NCI-H1048 (cell line): ENCODE measurements around the gene TTLL11.
"Not testable (repeated sequence)": the region's sequence is repeated elsewhere in the genome, so short reads cannot be mapped to it uniquely, and the experiment has no call there.

Experiments
- DNase-seq: peaks from one replicate; lab custom pipeline; 2025; lab: John Stamatoyannopoulos, UW

TTLL11 gene

GRCh38 chr9:121814594-121814993 lies 278.5 kb downstream of the TTLL11 start:
- no peak for DNase-seq

GRCh38 chr9:121813519-121814210 lies 279.4 kb downstream of the TTLL11 start:
- no peak for DNase-seq

DNA sequence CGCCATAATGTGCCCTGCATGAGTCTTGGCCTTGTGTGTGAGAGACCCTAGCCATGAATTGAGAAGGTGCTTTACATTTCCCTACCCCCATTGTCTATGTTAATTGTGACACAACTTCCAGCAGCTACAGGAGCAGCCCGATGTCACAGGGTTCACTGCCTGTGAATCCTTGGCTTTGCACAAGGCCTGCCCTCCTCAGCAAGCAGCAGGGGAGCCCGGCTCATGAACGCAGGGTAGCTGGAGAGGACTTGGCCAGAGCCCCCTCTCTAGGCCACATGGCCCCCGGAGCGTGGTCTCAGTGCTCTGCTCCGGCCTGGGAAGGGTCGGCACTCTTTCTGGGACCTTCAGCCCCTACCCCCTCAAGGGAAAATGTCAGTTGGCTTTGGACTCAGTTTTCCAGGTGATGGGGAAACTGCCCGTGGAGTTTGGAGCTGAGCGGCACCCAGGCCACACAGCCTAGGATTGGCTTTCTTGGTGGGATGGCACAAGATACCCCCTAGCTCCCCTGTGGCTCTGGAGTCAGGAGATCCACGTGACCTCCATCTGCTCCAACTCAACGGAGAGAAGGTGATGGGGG lies 280.9 kb downstream of the TTLL11 start:
- DNase-seq, result no peak

GRCh38 chr9:121811751-121812150 lies 281.4 kb downstream of the TTLL11 start:
- DNase-seq, result no peak

GRCh38 chr9:121811140-121811539 lies 282.0 kb downstream of the TTLL11 start:
- DNase-seq, result no peak

DNA sequence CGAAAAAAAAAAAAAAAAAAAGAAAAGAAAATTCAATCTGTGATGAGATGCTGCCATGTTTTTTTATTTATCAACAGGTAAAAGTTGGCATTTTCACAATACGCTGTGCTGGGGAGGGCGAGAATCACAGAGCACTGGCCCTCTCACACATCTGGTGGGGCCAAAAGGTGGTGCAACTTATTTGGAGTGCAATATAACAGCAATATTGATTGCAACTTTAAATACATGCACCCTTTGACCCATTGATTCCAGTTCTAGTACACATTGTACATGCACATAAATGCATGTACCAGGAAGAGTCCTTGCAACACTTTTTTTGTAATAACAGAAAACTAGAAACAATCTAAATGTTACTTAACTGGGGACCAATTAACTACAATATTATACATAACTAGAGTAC lies 282.6 kb downstream of the TTLL11 start:
- no peak for DNase-seq

DNA sequence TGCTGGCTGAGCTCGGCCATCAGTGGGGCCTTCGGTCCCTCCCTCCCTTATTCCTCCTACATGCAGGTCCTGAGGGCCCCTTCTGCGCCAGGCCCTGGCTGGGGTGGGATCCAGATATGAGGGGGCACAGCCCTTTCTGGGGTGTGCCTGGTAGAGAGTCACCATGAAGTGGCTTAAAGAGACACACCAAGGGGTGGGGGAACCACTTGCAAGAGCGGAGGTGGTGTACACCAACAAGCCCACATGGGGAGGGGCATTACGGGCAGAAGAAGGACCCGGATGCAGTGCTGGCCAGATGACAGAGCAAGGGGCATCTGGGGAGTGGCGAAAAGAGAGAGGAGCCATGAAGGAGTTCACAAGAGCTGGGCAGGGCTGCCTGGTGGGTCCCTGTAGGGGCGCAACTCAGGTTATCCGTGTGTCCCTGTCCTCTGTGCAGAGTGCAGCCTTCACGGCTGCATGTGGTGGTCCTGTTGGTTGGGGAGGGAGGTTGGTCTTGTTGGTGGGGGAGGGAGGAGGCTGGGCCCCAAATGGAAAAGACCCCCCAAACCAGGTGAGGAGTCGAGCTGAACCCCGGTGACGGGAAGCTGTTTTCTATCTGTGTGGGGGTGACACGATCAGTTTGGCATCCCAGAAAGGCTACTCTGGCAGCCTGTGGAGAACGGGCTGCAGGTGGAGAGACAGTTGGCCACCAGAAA lies 283.6 kb downstream of the TTLL11 start:
- no peak for DNase-seq

DNA sequence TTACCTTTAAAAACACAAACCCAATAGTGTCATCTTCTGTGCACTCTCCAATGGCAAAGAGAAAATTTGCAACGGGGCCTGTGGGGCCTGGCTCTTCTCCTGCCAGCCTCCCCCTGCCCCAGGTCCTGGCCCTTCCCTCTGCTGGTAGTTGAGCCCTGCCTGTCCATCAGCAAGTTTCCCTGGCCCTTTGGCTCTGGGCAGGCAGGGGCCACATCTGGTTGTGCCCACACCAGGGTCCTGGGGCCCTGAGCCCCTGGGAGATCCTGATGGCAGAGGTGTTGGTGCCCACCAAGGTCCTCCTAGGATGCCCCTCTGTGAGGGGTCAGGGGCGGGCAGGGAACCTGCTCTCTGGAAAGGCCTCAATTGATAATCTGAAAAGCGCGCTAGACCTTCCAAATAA lies 284.3 kb downstream of the TTLL11 start:
- no peak for DNase-seq

DNA sequence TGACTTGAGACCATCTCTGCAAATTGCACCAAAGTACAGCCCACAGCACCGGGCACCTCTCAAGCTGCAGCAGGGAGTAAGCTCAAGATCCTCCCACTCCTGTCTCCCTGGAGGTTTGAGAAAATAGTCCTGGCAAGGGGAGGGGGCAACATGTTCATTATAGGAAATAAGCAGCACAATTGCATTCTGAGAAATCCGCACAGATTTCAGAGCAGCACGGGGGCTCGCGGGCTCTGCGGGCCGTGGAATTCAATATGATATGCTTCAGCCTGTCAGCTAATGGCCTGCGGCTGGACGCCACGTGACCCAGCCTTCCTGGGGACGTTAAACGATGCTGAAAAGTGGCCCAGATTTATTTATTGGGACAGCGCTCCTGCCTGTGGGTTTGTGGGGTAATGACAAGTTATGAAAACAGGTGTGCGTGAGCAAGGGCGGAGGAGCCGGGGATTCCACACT lies 285.3 kb downstream of the TTLL11 start:
- DNase-seq, result no peak

DNA sequence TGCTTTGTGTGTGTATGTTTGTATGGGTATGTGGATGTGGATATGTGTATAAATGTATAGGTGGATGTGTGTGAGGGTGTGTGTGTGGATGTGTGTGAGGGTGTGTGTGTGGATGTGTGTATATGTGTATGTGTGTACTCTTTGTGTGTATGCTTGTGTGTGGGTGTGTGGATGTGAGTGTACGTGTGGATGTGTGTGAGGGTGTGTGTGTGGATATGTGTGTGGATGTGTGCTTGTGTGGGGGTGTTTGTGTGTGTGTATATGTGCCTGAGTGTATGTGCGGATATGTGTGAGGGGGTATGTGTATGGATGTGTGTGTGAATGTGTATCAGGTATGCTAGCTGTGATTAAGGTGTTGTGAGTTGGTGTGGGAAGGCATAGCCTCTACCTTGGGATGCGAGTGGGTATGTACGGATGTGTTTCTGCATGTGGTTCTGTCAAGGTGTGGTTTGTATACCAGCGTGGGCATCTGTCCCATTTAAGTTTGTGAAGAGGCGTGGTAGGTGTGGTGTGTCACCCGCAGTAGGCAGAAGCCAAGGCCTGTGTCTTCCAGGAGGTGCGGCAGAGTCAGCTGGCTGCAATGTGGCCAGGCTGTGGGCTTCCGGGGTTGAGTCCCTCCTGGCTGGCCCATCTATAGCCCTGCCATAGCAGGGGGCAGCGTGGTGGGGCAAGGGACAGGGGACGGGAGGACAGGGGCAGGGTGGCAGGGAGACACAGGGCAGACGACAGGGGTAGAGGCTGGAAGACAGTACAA lies 285.9 kb downstream of the TTLL11 start:
- DNase-seq, result no peak

GRCh38 chr9:121802753-121803152 lies 290.4 kb downstream of the TTLL11 start:
- no peak for DNase-seq

GRCh38 chr9:121801579-121801978 lies 291.5 kb downstream of the TTLL11 start:
- DNase-seq, result no peak

DNA sequence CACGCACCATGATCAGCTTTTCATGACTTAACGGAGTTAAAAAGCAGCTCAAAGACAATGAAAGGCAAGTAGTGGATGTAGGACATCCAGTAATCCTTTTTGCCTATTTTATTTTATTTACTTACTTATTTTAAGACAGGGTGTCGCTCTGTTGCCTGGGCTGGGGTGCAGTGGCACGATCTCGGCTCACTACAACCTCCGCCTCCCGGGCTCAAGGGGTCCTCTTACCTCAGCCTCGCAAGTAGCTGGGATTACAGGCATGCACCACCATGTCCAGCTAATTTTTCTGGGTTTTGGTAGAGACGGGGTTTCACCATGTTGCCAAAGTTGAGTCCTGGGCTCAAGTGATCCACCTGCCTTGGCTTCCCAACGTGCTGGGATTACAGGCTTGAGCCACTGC lies 292.7 kb downstream of the TTLL11 start:
- DNase-seq, result no peak

GRCh38 chr9:121798941-121799340 lies 294.2 kb downstream of the TTLL11 start:
- no peak for DNase-seq

DNA sequence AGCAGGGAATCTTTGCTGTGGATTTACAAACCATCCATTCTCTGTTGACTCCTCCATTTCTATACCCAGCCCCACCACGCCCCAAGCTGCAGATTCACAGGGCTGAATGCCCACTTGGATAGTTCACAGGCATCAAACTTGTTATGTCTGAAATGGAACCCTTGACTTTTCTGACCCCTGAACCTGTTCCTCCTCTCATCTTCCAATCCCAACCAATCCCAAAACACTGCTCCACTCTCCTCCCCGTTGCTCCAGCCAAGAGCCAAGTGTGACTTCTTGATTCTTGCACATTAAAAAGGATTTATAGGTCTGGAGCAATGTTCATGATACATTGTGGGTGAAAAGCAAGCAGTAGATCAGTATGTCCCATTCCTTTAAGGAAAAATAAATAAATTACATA lies 296.0 kb downstream of the TTLL11 start:
- DNase-seq, result no peak

GRCh38 chr9:121794334-121794733 lies 298.8 kb downstream of the TTLL11 start:
- not testable (repeated sequence) for DNase-seq

DNA sequence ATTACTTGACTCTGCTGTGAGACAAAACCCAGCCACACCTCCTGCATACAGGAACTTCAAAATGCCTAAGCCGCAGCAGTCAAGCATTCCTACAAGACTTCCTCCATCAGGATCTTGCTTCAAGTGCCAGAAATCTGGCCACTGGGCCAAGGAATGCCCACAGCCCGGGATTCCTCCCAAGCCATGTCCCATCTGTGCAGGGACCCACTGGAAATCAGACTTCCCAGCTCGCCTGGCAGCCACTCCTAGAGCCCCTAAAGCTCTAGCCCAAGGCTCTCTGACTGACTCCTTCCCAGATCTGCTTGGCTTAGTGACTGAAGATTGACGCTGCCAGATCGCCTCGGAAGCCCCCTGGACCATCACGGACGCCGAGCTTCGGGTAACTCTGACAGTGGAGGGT lies 300.6 kb downstream of the TTLL11 start:
- DNase-seq, result not testable (repeated sequence)

DNA sequence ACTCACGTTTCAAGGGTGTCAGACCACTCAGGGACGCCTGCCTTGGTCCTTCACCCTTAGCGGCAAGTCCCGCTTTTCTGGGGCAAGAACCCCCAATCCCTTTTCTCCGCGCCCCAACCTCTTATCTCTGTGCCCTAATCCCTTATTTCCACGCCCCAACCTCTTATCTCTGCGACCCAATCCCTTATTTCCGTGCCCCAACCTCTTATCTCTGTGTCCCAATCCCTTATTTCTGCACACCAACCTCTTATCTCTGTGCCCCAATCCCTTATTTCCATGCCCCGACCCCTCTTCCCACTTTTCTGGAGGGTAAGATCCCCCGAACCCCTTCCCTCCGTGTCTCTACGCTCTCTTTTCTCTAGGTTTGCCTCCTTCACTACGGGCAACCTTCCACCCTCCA lies 302.3 kb downstream of the TTLL11 start:
- no peak for DNase-seq

DNA sequence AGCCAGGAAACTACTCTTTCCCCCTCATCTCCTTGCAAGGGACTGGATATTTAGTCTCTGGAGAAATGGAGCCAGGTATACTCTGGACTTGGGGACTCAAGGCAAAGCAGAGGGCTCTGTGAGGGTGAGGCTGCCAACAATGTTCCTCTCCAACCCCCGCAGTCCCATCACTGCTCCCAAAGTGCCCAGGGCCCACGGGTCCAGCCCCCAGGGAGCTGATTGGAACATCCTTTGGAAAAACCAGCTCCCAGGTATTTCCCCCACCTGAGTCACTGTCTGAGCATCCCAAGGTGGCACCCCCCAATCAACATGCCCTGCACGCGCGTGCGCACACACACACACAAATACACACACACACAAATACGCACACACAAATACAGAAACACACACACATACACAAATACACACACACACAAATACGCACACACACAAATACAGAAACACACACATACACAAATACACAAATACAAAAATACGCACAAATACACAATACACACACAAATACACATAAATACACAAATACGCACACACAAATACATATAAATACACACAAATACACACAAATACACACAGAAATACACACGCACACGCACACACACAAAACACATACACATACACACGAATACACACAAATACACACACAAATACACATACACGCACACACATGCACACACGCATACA lies 304.3 kb downstream of the TTLL11 start:
- no peak for DNase-seq

GRCh38 chr9:121786998-121787422 lies 306.1 kb downstream of the TTLL11 start:
- DNase-seq, result no peak

GRCh38 chr9:121786543-121786948 lies 306.6 kb downstream of the TTLL11 start:
- DNase-seq, result no peak
